NCI-H146 (cell line): ENCODE data around the gene TXK.

ENCODE experiments used
- DNase-seq: peaks from one replicate; lab custom pipeline; 2025; lab: John Stamatoyannopoulos, UW

The TXK gene

GRCh38 chr4:48137846-48138245 lies 3.8 kb upstream of the TXK start:
- no peak for DNase-seq

GRCh38 chr4:48133669-48134068 lies 381 bp downstream of the TXK start:
- DNase-seq, result no peak

- DNase-seq, result no peak
Measured at GRCh38 chr4:48131736-48132135, 2.3 kb downstream of the TXK start.

- no peak for DNase-seq
Measured at GRCh38 chr4:48130100-48130499, 4.0 kb downstream of the TXK start.

GRCh38 chr4:48129307-48130014 lies 4.6 kb downstream of the TXK start:
- no peak for DNase-seq

- DNase-seq, result peak; percentile 71
Measured at GRCh38 chr4:48127682-48128404, 6.2 kb downstream of the TXK start.

- DNase-seq, result peak; percentile 11
Measured at GRCh38 chr4:48127231-48127630, 6.8 kb downstream of the TXK start.

- DNase-seq, result no peak
Measured at GRCh38 chr4:48126621-48127020, 7.4 kb downstream of the TXK start.

GRCh38 chr4:48124870-48125269 lies 9.2 kb downstream of the TXK start:
- no peak for DNase-seq

- peak; percentile 3 for DNase-seq
Measured at GRCh38 chr4:48122756-48123155, 11.3 kb downstream of the TXK start.

GRCh38 chr4:48121180-48121579 lies 12.9 kb downstream of the TXK start:
- no peak for DNase-seq

GRCh38 chr4:48120132-48120531 lies 13.9 kb downstream of the TXK start:
- no peak for DNase-seq

GRCh38 chr4:48119646-48120045 lies 14.4 kb downstream of the TXK start:
- DNase-seq, result no peak

GRCh38 chr4:48118081-48118480 lies 16.0 kb downstream of the TXK start:
- no peak for DNase-seq

- DNase-seq, result no peak
Measured at GRCh38 chr4:48116582-48116981, 17.5 kb downstream of the TXK start.

GRCh38 chr4:48114412-48114811 lies 19.6 kb downstream of the TXK start:
- DNase-seq, result no peak

GRCh38 chr4:48112017-48112667 lies 21.9 kb downstream of the TXK start:
- no peak for DNase-seq

- DNase-seq, result no peak
Measured at GRCh38 chr4:48110452-48110978, 23.5 kb downstream of the TXK start.

GRCh38 chr4:48109413-48110263 lies 24.4 kb downstream of the TXK start:
- DNase-seq, result peak; percentile 71

- DNase-seq, result no peak
Measured at GRCh38 chr4:48108309-48109073, 25.6 kb downstream of the TXK start.

GRCh38 chr4:48105230-48105629 lies 28.8 kb downstream of the TXK start:
- DNase-seq, result no peak
